ENCODE data around the gene KIRREL1.

The KIRREL1 gene

GRCh38 chr1:157995583-157996169 lies 2.2 kb downstream of the KIRREL1 start:
- no peaks in the 10 kb centered on the region for H3K9me2 ChIP-seq (ENCODE audit: low read depth, low read length)
- no peaks in the 10 kb centered on the region for H3K36me3 ChIP-seq (ENCODE audit: insufficient read depth, low read length)
- peaks cover 4% of the 10 kb centered on the region for H3K27me3 ChIP-seq (ENCODE audit: insufficient read depth, low read length)
- H4K20me1 ChIP-seq (ENCODE audit: insufficient read depth, low read length) = no peaks in the 10 kb centered on the region
- H3K4me1 ChIP-seq (ENCODE audit: insufficient read depth, low read length, severe bottlenecking) = peaks cover 8% of the 10 kb centered on the region
- H3K4me2 ChIP-seq (ENCODE audit: low read length) = no peak overlapping the region
- H3K79me2 ChIP-seq (ENCODE audit: insufficient read depth, low read length) = no peaks in the 10 kb centered on the region
- TF ChIP-seq CTCF (IDR thresholded peaks at IDR 0.05; ENCODE audit: low read length) (no peak), EZH2 (IDR thresholded peaks at IDR 0.05; ENCODE audit: borderline replicate concordance, low read length) (no peak)
- H3K27ac ChIP-seq (ENCODE audit: low read depth, low read length, poor library complexity, severe bottlenecking) = no peak overlapping the region
- H3K9me3 ChIP-seq (ENCODE audit: low read length) = no peaks in the 10 kb centered on the region
- H3F3A ChIP-seq (ENCODE audit: insufficient read depth, low read length) = no peaks in the 10 kb centered on the region
- no peak overlapping the region for H3K4me3 ChIP-seq (ENCODE audit: low read depth, low read length, poor library complexity, severe bottlenecking)
- no peak overlapping the region for H3K9ac ChIP-seq (ENCODE audit: low read length)
- H2AFZ ChIP-seq (ENCODE audit: low read length) = no peak overlapping the region

DNA sequence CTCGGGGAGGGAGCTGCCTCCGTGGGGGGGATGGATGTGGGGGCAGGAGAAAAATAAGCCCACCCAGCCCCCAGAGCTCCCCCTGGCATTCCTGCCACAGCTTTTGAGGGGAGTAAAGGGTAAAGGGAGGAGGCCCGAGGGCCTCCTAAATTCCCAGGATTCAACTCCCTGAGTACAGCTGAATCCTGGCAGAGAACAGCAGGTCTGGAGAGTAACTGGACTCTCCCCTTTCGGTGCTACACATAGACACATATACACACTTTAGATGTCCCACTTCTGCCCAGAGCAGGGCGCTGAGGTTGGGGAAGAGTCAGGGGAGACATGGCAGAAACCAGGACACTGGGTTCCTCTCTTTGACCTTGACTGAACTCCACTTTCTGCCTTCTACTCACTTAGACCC lies 3.0 kb downstream of the KIRREL1 start:
- H3K79me2 ChIP-seq (ENCODE audit: insufficient read depth, low read length) = no peaks in the 10 kb centered on the region
- no peaks in the 10 kb centered on the region for H4K20me1 ChIP-seq (ENCODE audit: insufficient read depth, low read length)
- no peaks in the 10 kb centered on the region for H3K9me2 ChIP-seq (ENCODE audit: low read depth, low read length)
- no peaks in the 10 kb centered on the region for H3K9me3 ChIP-seq (ENCODE audit: low read length)
- no peak for TF ChIP-seq CTCF (IDR thresholded peaks at IDR 0.05; ENCODE audit: low read length)
- TF ChIP-seq EZH2 (IDR thresholded peaks at IDR 0.05; ENCODE audit: borderline replicate concordance, low read length) = no peak
- H3K27ac ChIP-seq (ENCODE audit: low read depth, low read length, poor library complexity, severe bottlenecking) = no peak overlapping the region
- no peak overlapping the region for H3K4me2 ChIP-seq (ENCODE audit: low read length)
- H3K36me3 ChIP-seq (ENCODE audit: insufficient read depth, low read length) = no peaks in the 10 kb centered on the region
- no peak overlapping the region for H3K4me3 ChIP-seq (ENCODE audit: low read depth, low read length, poor library complexity, severe bottlenecking)
- no peak overlapping the region for H2AFZ ChIP-seq (ENCODE audit: low read length)
- no peak overlapping the region for H3K9ac ChIP-seq (ENCODE audit: low read length)
- peaks cover 4% of the 10 kb centered on the region for H3K27me3 ChIP-seq (ENCODE audit: insufficient read depth, low read length)
- H3K4me1 ChIP-seq (ENCODE audit: insufficient read depth, low read length, severe bottlenecking) = peaks cover 8% of the 10 kb centered on the region
- H3F3A ChIP-seq (ENCODE audit: insufficient read depth, low read length) = no peaks in the 10 kb centered on the region

DNA sequence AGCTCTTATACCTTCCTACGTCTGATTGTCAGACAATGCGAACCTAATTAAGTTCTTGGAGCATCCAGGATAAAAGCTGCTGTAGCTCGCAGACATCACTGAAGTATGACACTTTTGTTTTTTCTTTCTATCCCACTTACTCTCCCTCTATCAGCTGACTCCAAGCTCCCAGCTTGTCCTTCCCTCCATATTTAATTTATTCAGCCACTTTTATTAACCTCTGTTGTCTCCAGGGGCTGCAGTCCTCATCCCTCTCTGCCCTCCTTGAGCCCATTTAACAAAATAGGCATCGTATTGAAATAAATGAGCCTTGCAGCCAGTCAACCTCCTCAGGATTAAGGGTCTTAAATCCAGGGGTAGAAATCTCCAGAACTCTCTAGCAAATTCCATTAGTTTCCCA lies 7.1 kb downstream of the KIRREL1 start:
- H3F3A ChIP-seq (ENCODE audit: insufficient read depth, low read length) = no peaks in the 10 kb centered on the region
- H3K9me3 ChIP-seq (ENCODE audit: low read length) = no peaks in the 10 kb centered on the region
- no peak overlapping the region for H3K4me3 ChIP-seq (ENCODE audit: low read depth, low read length, poor library complexity, severe bottlenecking)
- no peaks in the 10 kb centered on the region for H3K4me1 ChIP-seq (ENCODE audit: insufficient read depth, low read length, severe bottlenecking)
- no peak overlapping the region for H3K27ac ChIP-seq (ENCODE audit: low read depth, low read length, poor library complexity, severe bottlenecking)
- H3K36me3 ChIP-seq (ENCODE audit: insufficient read depth, low read length) = no peaks in the 10 kb centered on the region
- H3K79me2 ChIP-seq (ENCODE audit: insufficient read depth, low read length) = no peaks in the 10 kb centered on the region
- TF ChIP-seq EZH2 (IDR thresholded peaks at IDR 0.05; ENCODE audit: borderline replicate concordance, low read length) (no peak), CTCF (IDR thresholded peaks at IDR 0.05; ENCODE audit: low read length) (no peak)
- no peaks in the 10 kb centered on the region for H4K20me1 ChIP-seq (ENCODE audit: insufficient read depth, low read length)
- no peak overlapping the region for H2AFZ ChIP-seq (ENCODE audit: low read length)
- peaks cover 4% of the 10 kb centered on the region; the same call in 1 of the 2 replicates for H3K27me3 ChIP-seq (ENCODE audit: insufficient read depth, low read length)
- no peaks in the 10 kb centered on the region for H3K9me2 ChIP-seq (ENCODE audit: low read depth, low read length)
- H3K9ac ChIP-seq (ENCODE audit: low read length) = no peak overlapping the region
- no peak overlapping the region for H3K4me2 ChIP-seq (ENCODE audit: low read length)
